DMS 273 (cell line): ENCODE data around the gene SORCS2.

ENCODE experiments used
- DNase-seq: peaks from one replicate; lab custom pipeline; 2025; ENCODE audit not compliant: unreplicated experiment; lab: John Stamatoyannopoulos, UW

Gene SORCS2

DNA sequence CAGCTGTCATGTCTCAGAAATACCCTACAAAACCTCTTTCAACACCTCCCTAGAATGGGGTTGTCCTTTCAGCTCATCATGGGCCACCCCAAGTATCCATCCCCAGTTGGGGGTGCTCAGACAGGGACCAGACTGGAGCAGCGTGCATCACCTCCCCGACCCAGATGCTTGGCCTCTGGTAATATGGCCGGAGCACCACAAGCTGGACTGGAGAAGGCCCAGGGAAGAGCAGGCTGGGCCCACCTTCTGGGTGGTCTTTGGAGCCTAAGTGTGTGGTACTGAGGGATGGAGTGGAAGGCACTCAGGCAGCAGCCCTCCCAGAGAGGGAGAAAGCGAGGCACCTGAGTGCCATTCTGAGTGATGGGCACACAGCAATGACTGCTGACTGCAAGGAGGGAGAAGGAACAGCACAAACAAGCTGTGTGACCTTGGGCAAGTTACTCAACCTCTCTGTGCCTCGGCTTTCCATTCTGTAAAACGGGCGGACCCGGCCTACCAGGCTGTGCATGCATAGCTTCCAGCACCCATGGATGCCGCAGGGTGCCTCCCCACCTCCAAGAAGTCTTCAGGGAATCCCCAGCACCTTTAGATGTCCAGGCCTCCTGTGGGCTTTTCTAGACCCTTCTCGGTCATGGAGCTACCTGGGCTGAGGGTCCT lies 519.1 kb downstream of the SORCS2 start:
- DNase-seq, result no peak

GRCh38 chr4:7712021-7712671 lies 519.8 kb downstream of the SORCS2 start:
- DNase-seq, result no peak

DNA sequence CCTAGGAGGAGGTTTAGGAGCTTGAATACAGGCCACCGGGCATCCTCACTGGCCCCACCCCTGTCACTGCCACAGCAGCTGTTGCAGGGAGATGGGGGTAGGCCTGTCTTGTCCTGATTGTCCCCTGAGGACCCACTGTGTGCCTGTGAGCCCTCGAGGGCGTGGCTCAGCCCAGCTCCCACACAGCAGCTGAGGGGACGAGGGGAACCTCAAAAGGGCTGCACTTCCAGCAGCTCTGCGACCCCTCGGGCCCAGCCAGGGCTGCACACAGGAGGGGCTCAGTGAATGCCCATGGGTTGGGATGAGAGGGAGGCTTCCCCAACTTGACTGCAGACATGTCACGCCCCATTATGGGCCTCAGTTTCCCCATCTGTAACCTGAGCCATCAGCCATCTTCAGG lies 521.4 kb downstream of the SORCS2 start:
- DNase-seq, result no peak

- DNase-seq, result no peak
Observed at GRCh38 chr4:7714176-7714575, 521.8 kb downstream of the SORCS2 start.

GRCh38 chr4:7714738-7715137 lies 522.4 kb downstream of the SORCS2 start:
- no peak for DNase-seq

DNA sequence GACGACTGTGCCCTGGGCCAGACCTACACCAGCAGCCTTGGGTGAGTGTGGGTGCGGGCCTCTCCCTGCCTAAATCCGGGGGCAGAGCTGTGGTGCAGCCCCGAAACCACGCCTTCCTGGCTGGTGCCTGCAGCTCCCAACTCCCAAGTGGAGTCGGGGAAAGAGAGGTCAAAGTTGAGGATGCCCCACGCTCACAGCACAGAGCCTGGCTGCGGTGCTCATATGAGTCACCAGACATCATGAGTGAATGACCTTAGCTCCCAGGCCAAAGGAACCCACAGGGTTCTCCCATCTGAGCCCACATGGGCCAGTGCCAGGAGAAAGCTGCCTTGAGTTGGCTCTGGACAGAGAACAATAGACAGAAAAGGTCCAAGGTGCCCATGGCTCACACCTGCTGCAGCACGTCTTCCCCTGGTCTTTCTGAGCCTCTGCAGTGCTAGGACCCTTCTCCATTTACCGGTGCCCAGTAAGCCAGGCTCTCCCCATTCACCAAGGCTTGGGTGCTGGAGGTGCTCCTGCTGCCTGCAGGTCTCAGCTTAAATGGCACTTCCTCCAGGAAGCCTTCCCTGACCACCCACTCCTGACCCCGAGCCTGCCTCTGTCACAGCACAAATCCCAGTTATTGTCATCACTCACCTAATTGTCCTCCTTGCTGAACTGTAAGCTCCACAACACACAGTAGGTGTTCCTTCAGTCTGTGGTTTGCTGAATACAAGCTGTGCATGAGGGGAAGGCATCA lies 523.1 kb downstream of the SORCS2 start:
- DNase-seq, result no peak

GRCh38 chr4:7716010-7716721 lies 523.8 kb downstream of the SORCS2 start:
- DNase-seq, result no peak

DNA sequence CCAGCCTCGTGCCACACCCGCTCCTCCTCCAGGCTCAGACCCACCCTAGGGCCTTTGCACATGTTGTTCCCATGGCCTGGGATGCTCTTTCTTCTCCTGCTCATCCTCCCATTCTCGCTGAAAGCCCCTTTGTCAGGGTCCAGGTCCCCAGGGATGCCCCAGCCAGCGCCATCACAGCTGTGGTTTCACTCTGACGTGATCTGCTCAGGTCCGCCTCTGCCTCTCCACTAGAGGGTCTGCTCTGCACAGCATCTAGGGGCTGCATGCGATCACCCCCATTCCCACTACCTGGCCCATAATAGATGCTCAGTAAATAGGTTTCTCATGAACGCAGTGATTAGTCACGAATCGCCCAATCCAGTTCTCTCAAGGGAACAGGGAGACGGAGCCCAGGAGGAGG lies 524.8 kb downstream of the SORCS2 start:
- DNase-seq, result no peak

- no peak for DNase-seq
Observed at GRCh38 chr4:7717946-7718490, 525.7 kb downstream of the SORCS2 start.

DNA sequence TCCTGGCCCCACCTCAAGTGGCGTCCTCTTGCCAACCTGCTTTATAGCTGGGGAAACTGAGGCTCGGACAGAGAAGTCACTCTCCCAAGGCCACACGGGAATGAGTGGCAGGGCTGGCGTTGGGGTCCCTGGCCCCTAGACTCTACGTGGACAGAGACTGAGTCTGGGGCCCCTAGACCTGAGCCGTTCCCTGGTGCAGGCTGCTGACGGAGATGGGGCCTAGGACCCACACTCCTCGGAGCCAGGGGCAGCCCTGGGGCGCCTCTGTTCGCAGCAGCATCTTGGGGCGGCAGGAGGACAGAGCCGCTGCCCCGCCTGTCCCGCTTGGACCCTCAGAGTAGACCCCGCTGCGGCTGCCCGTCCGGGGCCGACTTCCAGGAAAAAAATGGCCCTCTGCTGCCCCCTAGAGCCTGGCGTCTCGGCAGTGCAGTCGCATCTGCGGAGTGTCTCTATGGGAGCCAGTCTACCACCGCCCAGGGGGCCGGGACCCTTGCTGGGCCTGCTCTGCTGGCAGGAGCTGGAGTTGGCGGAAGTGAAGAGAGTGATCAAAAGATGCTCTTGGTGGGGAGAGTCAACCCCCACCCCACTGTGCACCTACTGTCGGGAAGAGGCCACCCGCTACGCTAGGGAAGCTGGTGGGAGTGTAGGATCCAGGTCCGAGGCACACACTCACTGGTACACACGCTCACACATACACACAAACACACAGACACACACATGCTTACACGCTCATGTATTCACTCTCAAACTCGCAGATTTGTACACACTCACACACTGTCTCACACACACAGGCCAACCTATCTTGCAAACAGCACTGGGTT lies 527.2 kb downstream of the SORCS2 start:
- DNase-seq, result peak; percentile 67

DNA sequence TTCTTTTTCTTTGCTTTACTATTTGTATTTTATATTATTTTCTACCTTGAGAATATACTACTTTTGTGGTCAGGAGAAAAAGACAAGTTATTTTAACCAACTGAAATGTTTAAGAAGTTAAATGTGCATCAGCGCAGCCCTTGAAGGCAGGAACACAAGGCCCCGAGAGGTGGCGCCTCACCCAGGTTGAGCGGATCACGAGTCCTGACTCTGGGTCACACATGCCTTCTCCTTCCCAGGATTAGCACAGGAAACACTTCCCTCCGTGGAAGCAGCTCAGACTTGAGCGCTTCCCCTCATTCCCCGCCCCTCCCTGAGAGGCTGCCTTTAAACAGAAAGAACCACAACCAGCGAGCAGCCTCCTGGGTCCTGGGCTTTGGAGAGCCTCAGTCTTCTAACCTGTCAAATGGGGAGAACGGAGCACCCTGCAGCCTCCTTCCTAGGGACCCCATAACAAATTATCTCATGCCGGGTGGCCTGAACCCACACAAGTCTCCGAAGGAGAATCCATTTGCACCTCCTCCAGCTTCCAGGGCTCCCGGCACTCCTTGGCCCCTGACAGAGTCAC lies 529.7 kb downstream of the SORCS2 start:
- no peak for DNase-seq

- no peak for DNase-seq
Observed at GRCh38 chr4:7722766-7723387, 530.5 kb downstream of the SORCS2 start.

DNA sequence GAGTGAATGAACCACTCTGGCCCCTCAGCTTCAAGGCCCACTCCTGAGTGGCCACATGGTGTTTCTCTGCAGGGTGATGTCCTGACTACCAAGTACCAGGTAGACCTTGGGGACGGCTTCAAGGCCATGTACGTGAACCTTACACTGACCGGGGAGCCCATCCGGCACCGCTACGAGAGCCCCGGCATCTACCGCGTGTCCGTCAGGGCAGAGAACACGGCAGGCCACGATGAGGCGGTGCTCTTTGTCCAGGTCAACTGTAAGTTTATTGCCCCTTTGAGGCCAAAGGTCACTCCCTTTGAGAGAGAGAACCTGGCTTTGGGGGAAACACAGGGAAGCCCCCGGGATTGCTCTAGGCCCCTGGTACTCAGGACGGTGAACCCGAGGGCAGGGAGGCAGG lies 531.3 kb downstream of the SORCS2 start:
- no peak for DNase-seq

GRCh38 chr4:7725951-7726350 lies 533.6 kb downstream of the SORCS2 start:
- DNase-seq, result no peak

DNA sequence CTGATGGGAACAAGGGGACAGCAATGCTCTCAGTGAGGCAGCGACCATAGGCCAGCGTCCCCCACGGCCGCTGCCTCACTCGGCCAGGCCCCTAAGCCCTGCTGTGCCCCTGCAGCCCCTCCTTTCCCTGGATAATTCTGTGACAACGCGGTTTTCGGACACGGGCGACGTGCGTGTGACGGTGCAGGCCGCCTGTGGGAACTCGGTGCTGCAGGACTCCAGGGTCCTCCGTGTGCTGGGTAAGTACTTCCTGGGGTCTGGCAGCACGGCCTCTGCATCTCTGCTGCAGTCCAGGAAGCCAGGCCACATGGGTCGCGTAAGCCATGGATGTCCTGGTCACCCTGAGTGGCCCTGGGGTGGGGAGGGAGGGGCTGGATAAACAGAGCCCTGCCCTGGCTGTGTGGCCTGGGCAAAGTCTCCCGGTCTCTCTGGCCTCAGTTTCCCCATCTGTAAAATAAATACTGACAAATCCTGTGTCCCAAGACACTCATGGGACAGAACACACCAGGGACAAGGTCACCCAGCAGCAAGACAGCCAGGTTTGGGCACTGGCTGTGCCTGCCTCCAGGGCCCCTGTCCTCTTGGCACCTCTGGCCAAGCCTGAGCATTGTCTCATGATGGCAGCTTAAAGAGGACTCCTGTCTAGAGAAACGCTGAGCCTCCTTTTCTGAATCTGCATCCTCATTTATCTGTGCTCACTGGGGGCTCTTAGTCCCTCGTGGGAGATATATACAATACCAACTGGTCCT lies 534.5 kb downstream of the SORCS2 start:
- no peak for DNase-seq

- DNase-seq, result no peak
Observed at GRCh38 chr4:7727749-7728148, 535.4 kb downstream of the SORCS2 start.

GRCh38 chr4:7731437-7731836 lies 539.1 kb downstream of the SORCS2 start:
- no peak for DNase-seq

GRCh38 chr4:7732263-7732662 lies 539.9 kb downstream of the SORCS2 start:
- DNase-seq, result no peak

DNA sequence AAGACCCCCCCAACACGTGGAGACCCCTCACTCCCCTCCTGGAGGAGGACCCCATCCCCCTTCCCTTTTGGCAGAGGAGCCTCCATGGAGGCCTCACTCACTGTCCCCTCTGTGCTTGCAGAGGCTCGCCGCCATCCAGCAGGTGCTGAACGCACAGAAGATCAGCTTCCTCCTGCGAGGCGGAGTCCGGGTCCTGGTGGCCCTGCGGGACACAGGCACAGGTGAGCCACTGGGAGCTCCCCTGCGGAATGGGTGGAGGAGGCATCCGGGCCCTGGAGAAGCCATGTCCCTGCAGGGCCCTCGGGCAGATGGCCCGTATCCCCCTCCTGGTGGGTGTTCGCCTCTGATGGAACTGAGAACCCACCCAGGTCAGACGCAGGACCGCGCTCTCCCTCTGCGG lies 540.9 kb downstream of the SORCS2 start:
- no peak for DNase-seq
